Measurements from ENCODE around the gene SLCO3A1.

The SLCO3A1 gene

DNA sequence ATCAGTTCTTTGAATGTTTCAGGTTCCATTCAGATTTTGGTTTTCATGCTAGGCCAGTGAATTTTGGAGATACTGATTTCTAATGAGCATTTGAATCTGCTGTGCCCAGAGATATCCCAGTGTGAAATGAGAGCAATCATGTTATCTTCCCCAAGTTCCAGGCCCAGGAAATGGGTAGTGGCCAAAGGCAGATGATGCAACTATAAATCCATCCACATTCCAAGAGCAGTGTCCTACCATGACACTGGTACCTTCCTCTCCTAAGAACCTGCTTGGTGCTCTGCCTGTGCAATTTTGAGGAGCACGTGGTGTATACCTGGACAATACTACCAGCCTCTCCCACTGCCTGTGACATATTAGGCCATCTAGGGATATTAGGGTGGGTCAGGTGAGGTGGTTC, 186.8 kb downstream of the SLCO3A1 start:
- TF ChIP-seq, protein P1, sequence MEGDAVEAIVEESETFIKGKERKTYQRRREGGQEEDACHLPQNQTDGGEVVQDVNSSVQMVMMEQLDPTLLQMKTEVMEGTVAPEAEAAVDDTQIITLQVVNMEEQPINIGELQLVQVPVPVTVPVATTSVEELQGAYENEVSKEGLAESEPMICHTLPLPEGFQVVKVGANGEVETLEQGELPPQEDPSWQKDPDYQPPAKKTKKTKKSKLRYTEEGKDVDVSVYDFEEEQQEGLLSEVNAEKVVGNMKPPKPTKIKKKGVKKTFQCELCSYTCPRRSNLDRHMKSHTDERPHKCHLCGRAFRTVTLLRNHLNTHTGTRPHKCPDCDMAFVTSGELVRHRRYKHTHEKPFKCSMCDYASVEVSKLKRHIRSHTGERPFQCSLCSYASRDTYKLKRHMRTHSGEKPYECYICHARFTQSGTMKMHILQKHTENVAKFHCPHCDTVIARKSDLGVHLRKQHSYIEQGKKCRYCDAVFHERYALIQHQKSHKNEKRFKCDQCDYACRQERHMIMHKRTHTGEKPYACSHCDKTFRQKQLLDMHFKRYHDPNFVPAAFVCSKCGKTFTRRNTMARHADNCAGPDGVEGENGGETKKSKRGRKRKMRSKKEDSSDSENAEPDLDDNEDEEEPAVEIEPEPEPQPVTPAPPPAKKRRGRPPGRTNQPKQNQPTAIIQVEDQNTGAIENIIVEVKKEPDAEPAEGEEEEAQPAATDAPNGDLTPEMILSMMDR (IDR thresholded peaks at IDR 0.05; ENCODE audit: extremely low read depth, insufficient read depth, missing control alignments), result no peak
- in situ Hi-C loops (cut with MboI; ENCODE audit: low pct_unique_long_range_greater_than_20kb, low sequenced_read_pairs, unreplicated experiment), result no loop called here
- DNase-seq (ENCODE audit: low spot score), result no peak

DNA sequence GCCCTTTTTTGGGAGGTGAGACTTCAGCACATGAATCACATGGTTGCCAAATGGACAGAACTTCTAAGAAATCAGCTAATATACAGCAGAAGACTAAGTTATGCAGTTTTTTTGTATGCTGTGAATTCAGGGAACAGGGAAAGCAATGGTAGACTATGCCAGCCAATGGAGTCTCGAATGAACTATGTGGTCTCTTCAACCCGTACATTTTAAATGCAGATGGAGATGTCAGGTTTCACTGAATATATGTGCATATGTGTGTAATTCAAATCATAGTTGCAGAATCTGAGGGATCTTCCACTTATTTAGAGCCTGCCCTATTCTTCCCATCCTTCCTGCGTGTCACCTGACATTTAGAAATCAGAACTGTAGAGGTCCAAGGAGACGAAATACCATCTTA, 187.9 kb downstream of the SLCO3A1 start:
- TF ChIP-seq, protein P1 (IDR thresholded peaks at IDR 0.05; ENCODE audit: extremely low read depth, insufficient read depth, missing control alignments), result no peak
- DNase-seq (ENCODE audit: low spot score), result no peak
- in situ Hi-C loops (cut with MboI; ENCODE audit: low pct_unique_long_range_greater_than_20kb, low sequenced_read_pairs, unreplicated experiment), result no loop called here

DNA sequence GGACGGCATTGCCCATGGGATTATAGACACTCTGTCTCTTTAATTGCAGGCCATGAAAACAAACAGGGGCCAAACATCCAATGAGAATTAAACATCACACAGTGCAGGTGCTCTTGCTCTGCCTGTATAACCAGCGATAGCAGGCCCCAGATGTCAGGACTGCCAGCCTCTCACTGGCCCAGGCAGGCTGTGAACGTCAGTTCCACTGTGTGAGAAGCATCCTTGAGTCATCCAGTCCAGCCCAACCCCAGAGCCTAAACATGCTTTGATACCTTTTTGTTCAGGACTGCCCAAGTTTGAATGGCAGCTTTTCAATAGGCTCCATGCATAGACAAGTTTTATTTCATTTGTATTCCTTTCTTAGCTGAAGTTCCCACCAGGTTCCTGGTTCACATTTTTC, 189.8 kb downstream of the SLCO3A1 start:
- TF ChIP-seq, protein P1 (IDR thresholded peaks at IDR 0.05; ENCODE audit: extremely low read depth, insufficient read depth, missing control alignments), result no peak
- in situ Hi-C loops (cut with MboI; ENCODE audit: low pct_unique_long_range_greater_than_20kb, low sequenced_read_pairs, unreplicated experiment), result no loop called here
- no peak for DNase-seq (ENCODE audit: low spot score)

DNA sequence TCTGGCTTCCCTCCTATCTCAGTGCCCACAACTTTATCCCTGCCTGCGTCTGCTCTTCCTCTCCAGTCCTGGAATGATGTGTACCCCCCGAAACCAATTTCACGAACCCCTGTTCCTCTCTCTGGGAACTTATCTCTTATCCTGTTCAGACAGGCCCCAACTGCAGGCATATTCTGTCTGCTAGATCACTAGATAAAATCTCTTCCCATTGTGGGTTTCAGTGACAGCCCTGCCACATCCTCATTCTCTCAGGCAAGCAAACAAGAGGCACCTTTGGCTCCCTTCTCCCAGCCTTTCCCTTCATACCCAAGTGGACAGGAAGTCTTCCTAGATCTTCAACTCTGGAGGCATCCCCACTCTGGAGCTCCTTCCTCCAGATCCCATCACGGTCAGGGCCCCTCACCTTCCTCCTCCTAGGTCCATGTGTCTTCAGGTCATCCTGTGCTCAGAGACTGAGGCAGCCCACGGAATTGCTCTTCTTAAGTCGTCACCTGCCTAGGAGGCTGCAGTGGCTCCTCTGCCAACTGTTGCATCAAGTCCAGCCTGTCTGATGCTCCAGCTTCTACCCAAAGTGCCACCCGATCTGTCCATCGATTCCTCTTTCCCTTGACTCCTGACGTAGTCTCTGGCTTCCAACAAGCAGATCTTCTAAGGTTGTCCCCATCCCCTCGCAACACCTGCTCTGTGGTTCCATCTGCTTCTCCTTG, 190.8 kb downstream of the SLCO3A1 start:
- in situ Hi-C loops (cut with MboI; ENCODE audit: low pct_unique_long_range_greater_than_20kb, low sequenced_read_pairs, unreplicated experiment), result no loop called here
- no peak for DNase-seq (ENCODE audit: low spot score)
- TF ChIP-seq, protein P1 (IDR thresholded peaks at IDR 0.05; ENCODE audit: extremely low read depth, insufficient read depth, missing control alignments), result no peak

DNA sequence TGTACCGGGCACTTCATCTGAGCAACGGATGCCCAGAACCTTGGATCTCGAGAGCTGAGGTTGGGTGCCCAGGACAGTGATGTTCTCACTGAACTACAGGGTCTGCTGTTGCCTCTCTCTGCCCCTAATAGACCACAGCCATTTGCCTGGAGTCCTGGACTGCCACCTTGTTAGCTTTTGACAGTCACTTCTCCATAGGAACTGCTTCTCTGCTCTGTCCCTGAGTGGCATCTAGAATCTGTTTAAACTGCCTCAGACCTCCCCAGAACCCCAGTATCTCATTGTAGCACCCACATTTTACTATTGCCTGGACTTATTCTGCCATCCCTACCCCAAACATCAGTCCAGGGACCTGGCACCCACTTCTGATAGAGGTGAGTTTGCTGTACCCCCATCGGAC, 194.4 kb downstream of the SLCO3A1 start:
- in situ Hi-C loops (cut with MboI; ENCODE audit: low pct_unique_long_range_greater_than_20kb, low sequenced_read_pairs, unreplicated experiment), result no loop called here
- TF ChIP-seq, protein P1 (IDR thresholded peaks at IDR 0.05; ENCODE audit: extremely low read depth, insufficient read depth, missing control alignments), result no peak
- DNase-seq (ENCODE audit: low spot score), result no peak

DNA sequence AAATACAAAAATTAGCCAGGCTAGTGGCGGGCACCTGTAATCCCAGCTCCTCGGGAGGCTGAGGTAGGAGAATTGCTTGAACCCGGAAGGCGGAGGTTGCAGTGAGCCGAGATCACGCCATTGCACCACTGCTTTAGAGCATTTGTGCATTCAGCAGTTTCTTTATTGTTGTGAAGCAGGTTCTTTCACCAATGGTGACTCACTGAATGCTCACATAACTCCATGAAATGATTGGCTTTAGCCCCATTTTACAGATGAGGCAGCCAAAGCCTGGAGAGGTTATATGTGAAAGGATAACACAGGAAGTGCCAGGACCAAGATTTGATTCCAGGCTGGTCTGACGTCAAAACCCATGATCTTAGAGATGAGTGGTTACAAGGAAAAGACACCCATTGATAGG, 195.2 kb downstream of the SLCO3A1 start:
- DNase-seq (ENCODE audit: low spot score), result no peak
- TF ChIP-seq, protein P1 (IDR thresholded peaks at IDR 0.05; ENCODE audit: extremely low read depth, insufficient read depth, missing control alignments), result no peak
- in situ Hi-C loops (cut with MboI; ENCODE audit: low pct_unique_long_range_greater_than_20kb, low sequenced_read_pairs, unreplicated experiment), result no loop called here

Data from GM13977 (cell line).